Uterine smooth muscle cell (primary cell): ENCODE measurements around the gene ACSM4. TPM values are rescaled to one million over a fixed set of nuclear protein-coding genes. Genes with fewer than 3 reads are reported as not detected.

Experiments used
- total RNA-seq: library from RNA; depleted of rRNA; stranded (reverse); fragments of >200 nt; gene quantifications from 2 replicates; pipeline ENCODE4 v1.2.3, GENCODE V29; 2014

The ACSM4 gene
- not detected in 2 replicates for total RNA-seq

DNA sequence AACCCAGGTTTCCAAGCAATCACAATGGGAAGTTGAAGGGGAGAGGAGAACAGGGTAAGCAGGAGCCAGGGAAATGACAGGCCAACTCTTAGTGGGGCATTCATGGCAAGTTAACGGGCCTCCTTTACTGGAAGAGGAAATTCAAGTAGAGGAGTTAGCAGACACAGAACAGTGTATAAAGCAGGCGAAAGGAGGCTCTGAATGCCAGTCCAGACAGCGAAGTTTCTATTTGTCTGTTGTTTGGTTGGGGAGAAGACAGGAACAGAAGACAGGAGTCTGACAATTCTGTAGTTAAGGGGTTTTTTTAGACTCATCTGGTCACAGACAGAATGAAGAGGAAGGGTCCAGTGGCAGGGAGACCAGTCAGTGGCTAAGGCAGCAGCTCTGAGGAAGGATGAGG is at the start of gene ACSM4:
Gene ACSM4, plus strand, starts transcription at position 301 of the 400 bp plus-strand sequence. CDS start 260 bp downstream, outside the sequence.

Other genes with a start within 250 kb of the ACSM4 start
- 72.8 and 248 TPM in 2 replicates for gene C1S, start 243.4 kb upstream of the ACSM4 start, total RNA-seq
- gene C1R, start 211.6 kb upstream of the ACSM4 start, total RNA-seq: 27.1 and 114 TPM in 2 replicates
- gene C1RL, start 194.9 kb upstream of the ACSM4 start, total RNA-seq: 17.4 and 30.1 TPM in 2 replicates
- 0.12 TPM in 1 of 2 replicates, not detected in the other for gene RBP5, start 175.2 kb upstream of the ACSM4 start, total RNA-seq
- gene CLSTN3, start 173.7 kb upstream of the ACSM4 start, total RNA-seq: 9.3 and 20.7 TPM in 2 replicates
- gene PEX5, start 114.4 kb upstream of the ACSM4 start, total RNA-seq: 30.1 and 31.9 TPM in 2 replicates
- under 0.01 and 0.22 TPM in 2 replicates for gene CD163L1, start 140.1 kb downstream of the ACSM4 start, total RNA-seq
- not detected in 2 replicates for gene CD163, start 199.7 kb downstream of the ACSM4 start, total RNA-seq